Psoas muscle (tissue), 8 donors: ENCODE data around the gene ASB2. TPM values are rescaled to one million over a fixed set of nuclear protein-coding genes. Genes with fewer than 3 reads are reported as not detected.
A peak's percentile ranks its signal among the peaks of the same experiment; 100 is the strongest.

ENCODE experiments used
- ATAC-seq, 4 donors: fragments of 200-7000 bp; cut with Tn5 transposase; one replicate each; pipeline ENCODE4 v1.9.1; 2020; ENCODE audit warnings: moderate library complexity in 3 of 4, mild to moderate bottlenecking in 2 of 4
- DNase-seq, 2 donors: peaks; one replicate each; pipeline ENCODE4 v3.0.0-alpha.2; 2020
- H3K27ac ChIP-seq: fragments of 200-600 bp; one replicate; pipeline ENCODE4 v1.8.0; 2022
- H3K27me3 ChIP-seq, 3 donors: fragments of 200-600 bp in 1 of 3; one replicate each; pipeline versions ENCODE4 v1.6.1 to v1.8.0; 2013 to 2022; ENCODE audit warnings: low read length in 2 of 3, mild to moderate bottlenecking in 2 of 3, moderate library complexity in 1 of 3; ENCODE audit not compliant: insufficient read depth in 3 of 3
- H3K36me3 ChIP-seq, 2 donors: fragments of 200-600 bp in 1 of 2; one replicate each; pipeline versions ENCODE4 v1.6.1 to v1.8.0; 2013 to 2022; ENCODE audit warnings: low read depth in 1 of 2, mild to moderate bottlenecking in 1 of 2, moderate library complexity in 1 of 2; ENCODE audit not compliant: insufficient read depth in 1 of 2
- H3K4me1 ChIP-seq: fragments of 200-600 bp; one replicate; pipeline ENCODE4 v1.8.0; 2022
- H3K4me3 ChIP-seq: fragments of 200-600 bp; one replicate; pipeline ENCODE4 v1.8.0; 2022; ENCODE audit warnings: mild to moderate bottlenecking
- H3K9me3 ChIP-seq: fragments of 200-600 bp; one replicate; pipeline ENCODE4 v1.8.0; 2022
- CTCF ChIP-seq: fragments of 200-600 bp; IDR thresholded peaks from one replicate; pipeline ENCODE4 v1.8.0; 2022; ENCODE audit warnings: antibody characterized with exemption
- WGBS, 3 donors: extraction: QIAGEN DNeasy Blood & Tissue Kit; methylation state at CpG; one replicate each; pipeline versions ENCODE4 v1.1.6 to v1.1.7; 2013; 5-methylcytosine and 5-hydroxymethylcytosine counted together
- intact Hi-C, 2 donors: fragments of 100-400 bp; cut with DNase I; formaldehyde crosslinking; loops; one replicate each; pipeline versions ENCODE4 v1.11.0 to v1.14.2; 2022
- polyA plus RNA-seq, 3 donors: library from polyadenylated mRNA; stranded (reverse); fragments of 200-250 nt; gene quantifications; one replicate each; pipeline ENCODE4 v1.2.3, GENCODE V29; 2013
- total RNA-seq, 4 donors: library from RNA; stranded (reverse); fragmentation: NEBNext Ultra II Directional in 2 of 4; extraction: Animal tissue kit (Norgen Biotek cat#: 25700) in 2 of 4; gene quantifications; one replicate each; pipeline versions ENCODE4 v1.2.1 to v1.2.4, GENCODE V29; 2021 to 2023
- donor health status: healthy with polysubstance abuse.
- donor health status: DM: no; HTN: no; CAD: no; lungs with moderate emphysema.
- donor health status: Bipolar disorder and iron deficiency.
- donor health status: healthy.
- donor health status: DM: yes; HTN: yes; CAD: no.
- donor health status: DM: no; HTN: no; CAD: no.
- donor health status: DM: no; HTN: no; CAD: no.
- donor health status: DM: yes; HTN: yes; CAD: no.

Gene ASB2
- total and polyA plus RNA-seq, 7 donors: 41.2 to 460 (median 230) TPM

GRCh38 chr14:93923626-93924025 lies 52.7 kb downstream of the ASB2 start:
- H3K9me3 ChIP-seq: no peaks in the 10 kb centered on the region
- H3K4me1 ChIP-seq: no peaks in the 10 kb centered on the region
- H3K27me3 ChIP-seq: no peaks in the 10 kb centered on the region
- H3K4me3 ChIP-seq: no peak overlapping the region
- H3K36me3 ChIP-seq: peaks cover 0 to 30% of the 10 kb centered on the region in 2 donors
- ATAC-seq (no peak), DNase-seq (peak in 1 of 2 donors; percentile 38)
- TF ChIP-seq CTCF: no peak
- H3K27ac ChIP-seq: no peak overlapping the region
- WGBS, 3 donors: 88 to 95% (median 89%) methylated on average over 8 of the region's 8 CpGs
- intact Hi-C loops: no loop called here

GRCh38 chr14:93921001-93921806 lies 55.2 kb downstream of the ASB2 start:
- Histone ChIP-seq H3K4me3 (no peak overlapping the region), H3K4me1 (no peaks in the 10 kb centered on the region), H3K27me3 (no peaks in the 10 kb centered on the region), H3K36me3 (peaks cover 0 to 41% of the 10 kb centered on the region in 2 donors), H3K27ac (no peak overlapping the region), H3K9me3 (no peaks in the 10 kb centered on the region)
- ATAC-seq (peak in 1 of 4 donors; percentile 12), DNase-seq (peak in 1 of 2 donors; percentile 53)
- intact Hi-C loops: no loop called here
- TF ChIP-seq CTCF: no peak
- 83 to 89% (median 85%) methylated on average over 18 of the region's 18 CpGs for WGBS, 3 donors

GRCh38 chr14:93917141-93917540 lies 59.2 kb downstream of the ASB2 start:
- no peak for TF ChIP-seq CTCF

GRCh38 chr14:93916498-93916897 lies 59.9 kb downstream of the ASB2 start:
- ATAC-seq (peak in 1 of 4 donors; percentile 7), DNase-seq (no peak)
- Histone ChIP-seq H3K27ac (no peak overlapping the region), H3K27me3 (no peaks in the 10 kb centered on the region), H3K36me3 (peaks cover 0 to 25% of the 10 kb centered on the region in 2 donors), H3K9me3 (no peaks in the 10 kb centered on the region), H3K4me3 (no peak overlapping the region), H3K4me1 (no peaks in the 10 kb centered on the region)
- intact Hi-C loops: no loop called here
- 58 to 69% (median 66%) methylated on average over 3 of the region's 3 CpGs for WGBS, 3 donors
- TF ChIP-seq CTCF: no peak

More at GRCh38 chr14:93917141-93917540, 59.2 kb downstream of the ASB2 start:
- no peaks in the 10 kb centered on the region for H3K27me3 ChIP-seq
- 85 to 87% (median 85%) methylated on average over 7 of the region's 7 CpGs for WGBS, 3 donors
- no peaks in the 10 kb centered on the region for H3K9me3 ChIP-seq
- no peak overlapping the region for H3K4me3 ChIP-seq
- no peak overlapping the region for H3K27ac ChIP-seq
- H3K36me3 ChIP-seq: peaks cover 0 to 30% of the 10 kb centered on the region in 2 donors
- DNase-seq (peak in 1 of 2 donors; percentile 46), ATAC-seq (peak in 2 of 4 donors; percentile 5 to 11)
- intact Hi-C loops: no loop called here
- no peaks in the 10 kb centered on the region for H3K4me1 ChIP-seq
